KMS-11 (cell line): ENCODE data around the gene GDI2.

Experiments used
- H2AFZ ChIP-seq: fragments of 200-600 bp; sonication (generic); 2 replicates; pipeline ENCODE4 v1.6.1; 2016; ENCODE audit warnings: antibody characterized with exemption, mixed run types, low read depth
- H3K27ac ChIP-seq: fragments of 200-600 bp; sonication (generic); 2 replicates; pipeline ENCODE4 v1.6.1; 2016; ENCODE audit warnings: mild to moderate bottlenecking, mixed run types
- H3K27me3 ChIP-seq: fragments of 200-600 bp; sonication (generic); 2 replicates; pipeline ENCODE4 v1.6.1; 2017; ENCODE audit warnings: mild to moderate bottlenecking, low read depth, mixed run types, moderate library complexity; ENCODE audit not compliant: insufficient read depth
- H3K36me3 ChIP-seq: fragments of 200-600 bp; sonication (generic); 2 replicates; pipeline ENCODE4 v1.6.1; 2017; ENCODE audit warnings: mild to moderate bottlenecking, mixed run types; ENCODE audit not compliant: insufficient read depth
- H3K4me1 ChIP-seq: fragments of 200-600 bp; sonication (generic); 2 replicates; pipeline ENCODE4 v1.6.1; 2016; ENCODE audit warnings: mild to moderate bottlenecking, low read depth, mixed run types; ENCODE audit not compliant: poor library complexity, severe bottlenecking
- H3K4me2 ChIP-seq: fragments of 200-600 bp; sonication (generic); 2 replicates; pipeline ENCODE4 v1.7.0; 2016; ENCODE audit warnings: mild to moderate bottlenecking, mixed run types
- H3K4me3 ChIP-seq: fragments of 200-600 bp; sonication (generic); IDR thresholded peaks from 2 replicates; pipeline ENCODE4 v1.6.1; 2017; ENCODE audit warnings: low read depth, low read length, mixed read lengths; ENCODE audit not compliant: insufficient read depth
- H3K79me2 ChIP-seq: fragments of 200-600 bp; sonication (generic); 2 replicates; pipeline ENCODE4 v1.6.1; 2016; ENCODE audit warnings: low read depth, mixed run types; ENCODE audit not compliant: insufficient read depth
- H3K9ac ChIP-seq: fragments of 200-600 bp; sonication (generic); 2 replicates; pipeline ENCODE4 v1.6.1; 2016; ENCODE audit warnings: mild to moderate bottlenecking, mixed run types
- H4K20me1 ChIP-seq: fragments of 200-600 bp; sonication (generic); 2 replicates; pipeline ENCODE4 v1.6.1; 2016; ENCODE audit warnings: mild to moderate bottlenecking, mixed run types; ENCODE audit not compliant: insufficient read depth
- TF ChIP-seq, protein P1 (sequence below): fragments of 200-600 bp; sonication (generic); conservative IDR thresholded peaks from 2 replicates; pipeline ENCODE4 v1.6.1; 2017; ENCODE audit warnings: low read depth, mild to moderate bottlenecking, antibody characterized with exemption, low read length, moderate library complexity, mixed read lengths

The GDI2 gene

GRCh38 chr10:5805260-5805659, 8.0 kb downstream of the GDI2 start:
- TF ChIP-seq, protein P1, sequence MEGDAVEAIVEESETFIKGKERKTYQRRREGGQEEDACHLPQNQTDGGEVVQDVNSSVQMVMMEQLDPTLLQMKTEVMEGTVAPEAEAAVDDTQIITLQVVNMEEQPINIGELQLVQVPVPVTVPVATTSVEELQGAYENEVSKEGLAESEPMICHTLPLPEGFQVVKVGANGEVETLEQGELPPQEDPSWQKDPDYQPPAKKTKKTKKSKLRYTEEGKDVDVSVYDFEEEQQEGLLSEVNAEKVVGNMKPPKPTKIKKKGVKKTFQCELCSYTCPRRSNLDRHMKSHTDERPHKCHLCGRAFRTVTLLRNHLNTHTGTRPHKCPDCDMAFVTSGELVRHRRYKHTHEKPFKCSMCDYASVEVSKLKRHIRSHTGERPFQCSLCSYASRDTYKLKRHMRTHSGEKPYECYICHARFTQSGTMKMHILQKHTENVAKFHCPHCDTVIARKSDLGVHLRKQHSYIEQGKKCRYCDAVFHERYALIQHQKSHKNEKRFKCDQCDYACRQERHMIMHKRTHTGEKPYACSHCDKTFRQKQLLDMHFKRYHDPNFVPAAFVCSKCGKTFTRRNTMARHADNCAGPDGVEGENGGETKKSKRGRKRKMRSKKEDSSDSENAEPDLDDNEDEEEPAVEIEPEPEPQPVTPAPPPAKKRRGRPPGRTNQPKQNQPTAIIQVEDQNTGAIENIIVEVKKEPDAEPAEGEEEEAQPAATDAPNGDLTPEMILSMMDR = no peak
- H4K20me1 ChIP-seq = peaks cover 54% of the 10 kb centered on the region

DNA sequence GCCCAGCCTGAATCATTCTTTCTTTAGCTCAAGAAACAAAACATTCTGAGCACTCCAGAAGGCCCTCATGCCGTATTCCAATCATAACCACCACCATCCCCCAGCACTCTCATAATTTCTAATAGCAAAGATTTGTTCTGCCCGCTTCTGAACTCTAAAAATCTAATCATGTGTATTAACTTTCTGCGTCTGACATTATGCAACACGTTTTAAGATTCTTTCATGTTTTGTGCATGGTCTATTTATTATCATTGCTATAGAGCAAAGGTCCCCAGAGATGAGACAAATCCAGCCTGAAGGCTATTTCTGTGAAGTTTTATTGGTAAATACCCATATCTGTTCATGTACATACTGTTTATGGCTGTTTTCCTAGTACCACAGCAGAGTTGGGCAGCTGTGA, 8.8 kb downstream of the GDI2 start:
- peaks cover 100% of the 10 kb centered on the region for H3K79me2 ChIP-seq
- TF ChIP-seq, protein P1 = no peak
- H3K27me3 ChIP-seq = no peaks in the 10 kb centered on the region
- H3K4me2 ChIP-seq = no peak overlapping the region
- peaks cover 30% of the 10 kb centered on the region for H3K4me1 ChIP-seq
- H3K27ac ChIP-seq = no peak overlapping the region
- H2AFZ ChIP-seq = no peak overlapping the region
- H3K4me3 ChIP-seq = no peak overlapping the region
- peaks cover 9% of the 10 kb centered on the region; the same call in 1 of the 2 replicates for H3K36me3 ChIP-seq
- no peak overlapping the region for H3K9ac ChIP-seq
- peaks cover 46% of the 10 kb centered on the region for H4K20me1 ChIP-seq

More at GRCh38 chr10:5805260-5805659, 8.0 kb downstream of the GDI2 start:
- no peak overlapping the region for H2AFZ ChIP-seq
- H3K4me2 ChIP-seq = no peak overlapping the region
- no peak overlapping the region for H3K9ac ChIP-seq
- peaks cover 38% of the 10 kb centered on the region for H3K4me1 ChIP-seq
- H3K79me2 ChIP-seq = peaks cover 100% of the 10 kb centered on the region
- H3K27ac ChIP-seq = no peak overlapping the region
- no peak overlapping the region for H3K4me3 ChIP-seq
- peaks cover 4% of the 10 kb centered on the region; the same call in 1 of the 2 replicates for H3K36me3 ChIP-seq
- H3K27me3 ChIP-seq = no peaks in the 10 kb centered on the region

DNA sequence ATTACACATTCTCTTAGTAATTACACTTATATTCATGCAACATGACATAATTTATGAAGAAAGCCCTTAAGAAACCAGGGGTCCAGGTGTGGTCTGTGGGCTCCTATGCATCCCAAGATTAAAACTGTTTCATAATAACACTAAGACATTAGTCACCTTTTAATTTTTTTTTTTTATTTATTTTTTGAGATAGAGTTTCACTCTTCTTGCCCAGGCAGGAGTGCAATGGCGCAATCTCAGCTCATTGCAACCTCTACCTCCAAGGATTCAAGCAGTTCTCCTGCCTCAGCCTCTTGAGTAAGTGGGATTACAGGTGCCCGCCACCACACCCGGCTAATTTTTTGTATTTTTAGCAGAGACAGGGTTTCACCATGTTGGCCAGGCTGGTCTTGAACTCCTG, 12.5 kb downstream of the GDI2 start:
- H3K4me2 ChIP-seq = no peak overlapping the region
- no peak overlapping the region for H2AFZ ChIP-seq
- TF ChIP-seq, protein P1 = no peak
- no peaks in the 10 kb centered on the region for H3K27me3 ChIP-seq
- H3K79me2 ChIP-seq = peaks cover 75% of the 10 kb centered on the region
- no peak overlapping the region for H3K9ac ChIP-seq
- H3K4me1 ChIP-seq = no peaks in the 10 kb centered on the region
- H3K4me3 ChIP-seq = no peak overlapping the region
- no peak overlapping the region for H3K27ac ChIP-seq
- H3K36me3 ChIP-seq = peaks cover 24% of the 10 kb centered on the region
- H4K20me1 ChIP-seq = peaks cover 18% of the 10 kb centered on the region

DNA sequence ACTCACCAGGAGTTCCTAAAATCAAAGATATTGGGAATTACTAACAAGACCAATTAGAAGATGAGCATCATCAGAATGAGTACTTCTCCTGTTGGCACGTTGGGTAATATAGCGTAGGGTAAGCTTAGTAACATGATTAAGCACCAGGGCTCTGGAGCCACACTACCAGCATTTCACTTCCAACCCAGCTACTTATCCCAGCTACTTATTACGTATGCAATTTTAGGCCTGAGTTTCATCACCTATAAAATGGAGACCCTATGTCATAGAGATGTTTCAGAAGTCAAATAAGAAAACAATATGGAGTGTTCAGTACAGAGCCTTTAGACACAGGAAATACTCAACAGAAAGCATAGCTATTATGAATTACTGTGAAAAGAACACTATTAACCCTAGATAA, 19.0 kb downstream of the GDI2 start:
- no peak overlapping the region for H3K27ac ChIP-seq
- no peak overlapping the region for H3K4me3 ChIP-seq
- TF ChIP-seq, protein P1 = no peak
- peaks cover 36% of the 10 kb centered on the region for H3K36me3 ChIP-seq
- no peaks in the 10 kb centered on the region for H3K27me3 ChIP-seq
- no peaks in the 10 kb centered on the region for H3K4me1 ChIP-seq
- H4K20me1 ChIP-seq = 0 out of 2 replicates have a peak, but pooled peaks cover 4% of the 10 kb centered on the region
- H3K79me2 ChIP-seq = peaks cover 29% of the 10 kb centered on the region; the same call in 1 of the 2 replicates
- H2AFZ ChIP-seq = no peak overlapping the region
- no peak overlapping the region for H3K9ac ChIP-seq
- no peak overlapping the region for H3K4me2 ChIP-seq
